SK-N-SH (cell line): ENCODE data around the gene CCDC197. TPM values are rescaled to one million over a fixed set of nuclear protein-coding genes. Genes with fewer than 3 reads are reported as not detected.

Source experiments
- CTCF ChIA-PET: fragments of 300-600, 350-600 bp; formaldehyde crosslinking; extraction: SDS; loops from one replicate; lab custom pipeline; 2021; lab: Yijun Ruan, JAX
- POLR2A ChIA-PET: fragments of 350-600 bp; sonication (Branson Sonifier 250); formaldehyde crosslinking; extraction: SDS; loops from one replicate; lab custom pipeline; 2020; ENCODE audit warnings: antibody characterized with exemption, inconsistent platforms; lab: Yijun Ruan, JAX
- DNase-seq: peaks from one replicate; pipeline ENCODE4 v3.0.0; 2012
- H2AFZ ChIP-seq: fragments of 200-600 bp; sonication (generic); 2 replicates; pipeline ENCODE4 v1.8.1; 2016; ENCODE audit warnings: antibody characterized with exemption, mild to moderate bottlenecking, low read depth
- H3F3A ChIP-seq: fragments of 200-600 bp; sonication (generic); replicated peaks from 2 replicates; pipeline ENCODE3; 2016; ENCODE audit warnings: antibody characterized with exemption, mild to moderate bottlenecking; ENCODE audit not compliant: insufficient read depth
- H3K27ac ChIP-seq, 2 experiments: fragments of 200-500 bp in 1 of 2; fragments of 200-600 bp in 1 of 2; sonication (Bioruptor generic) in 1 of 2; sonication (generic), shearing (Covaris generic) in 1 of 2; 2 replicates each; pipeline versions ENCODE4 v1.5.1 to v1.6.1; 2014 to 2016; ENCODE audit warnings: low read depth in 2 of 2, inconsistent platforms in 1 of 2, low read length in 1 of 2, mild to moderate bottlenecking in 1 of 2, mixed read lengths in 1 of 2
- H3K27me3 ChIP-seq: fragments of 200-600 bp; sonication (generic), shearing (Covaris generic); 2 replicates; pipeline ENCODE4 v1.6.1; 2016; ENCODE audit warnings: mixed run types; ENCODE audit not compliant: insufficient read depth
- H3K36me3 ChIP-seq, 2 experiments: fragments of 200-500 bp in 1 of 2; fragments of 200-600 bp in 1 of 2; sonication (Bioruptor generic) in 1 of 2; sonication (generic) in 1 of 2; replicated peaks in 1 of 2; 2 replicates each; pipeline versions ENCODE3 to v1.5.1; 2014 to 2016; ENCODE audit warnings: low read length in 1 of 2, mild to moderate bottlenecking in 1 of 2; ENCODE audit not compliant: insufficient read depth in 2 of 2, control insufficient read depth in 1 of 2
- H3K4me1 ChIP-seq, 2 experiments: fragments of 200-500 bp in 1 of 2; fragments of 200-600 bp in 1 of 2; sonication (Bioruptor generic) in 1 of 2; sonication (generic), shearing (Covaris generic) in 1 of 2; 2 replicates each; pipeline versions ENCODE4 v1.5.1 to v1.6.1; 2014 to 2016; ENCODE audit warnings: low read depth in 1 of 2, low read length in 1 of 2, mixed run types in 1 of 2; ENCODE audit not compliant: insufficient read depth in 2 of 2, control insufficient read depth in 1 of 2
- H3K4me2 ChIP-seq: fragments of 200-600 bp; sonication (generic), shearing (Covaris generic); 2 replicates; pipeline ENCODE4 v1.6.1; 2017; ENCODE audit warnings: mixed run types
- H3K4me3 ChIP-seq, 2 experiments: fragments of 200-500 bp in 1 of 2; fragments of 200-600 bp in 1 of 2; sonication (Bioruptor generic) in 1 of 2; sonication (generic), shearing (Covaris generic) in 1 of 2; 2 replicates each; pipeline versions ENCODE4 v1.5.1 to v1.8.1; 2014 to 2016; ENCODE audit warnings: low read depth in 2 of 2, inconsistent platforms in 1 of 2, low read length in 1 of 2, mild to moderate bottlenecking in 1 of 2, mixed read lengths in 1 of 2, moderate library complexity in 1 of 2
- H3K79me2 ChIP-seq: fragments of 200-600 bp; sonication (generic); 2 replicates; pipeline ENCODE4 v1.8.1; 2017; ENCODE audit warnings: mild to moderate bottlenecking; ENCODE audit not compliant: insufficient read depth
- H3K9ac ChIP-seq: fragments of 200-600 bp; sonication (generic); 2 replicates; pipeline ENCODE4 v1.6.1; 2017; ENCODE audit warnings: mixed run types
- H3K9me2 ChIP-seq: fragments of 200-600 bp; sonication (generic); 2 replicates; pipeline ENCODE4 v1.6.1; 2017; ENCODE audit warnings: mixed run types
- H3K9me3 ChIP-seq: fragments of 200-600 bp; sonication (generic); 2 replicates; pipeline ENCODE4 v1.6.1; 2017; ENCODE audit warnings: mixed run types, mild to moderate bottlenecking, moderate library complexity
- H4K20me1 ChIP-seq: fragments of 200-600 bp; sonication (generic); 2 replicates; pipeline ENCODE4 v1.6.1; 2017; ENCODE audit warnings: mild to moderate bottlenecking, mixed run types; ENCODE audit not compliant: insufficient read depth
- CHD2 ChIP-seq: fragments of 150-350 bp; IDR thresholded peaks from 2 replicates; pipeline ENCODE4 v1.6.1; 2018; ENCODE audit warnings: low read length; ENCODE audit not compliant: partially characterized antibody
- ELF1 ChIP-seq: IDR thresholded peaks from 2 replicates; pipeline ENCODE4 v1.4.0; 2012
- EP300 ChIP-seq, 2 experiments: IDR thresholded peaks; 2 replicates each; pipeline versions ENCODE4 v1.4.0 to v1.6.1; 2012; ENCODE audit warnings: borderline replicate concordance in 1 of 2, low read depth in 1 of 2, low read length in 1 of 2
- FOXJ3 ChIP-seq: sonication (generic); formaldehyde crosslinking; IDR thresholded peaks from 2 replicates; pipeline ENCODE4 v1.5.1; 2020; ENCODE audit warnings: mild to moderate bottlenecking, missing genetic modification reagents
- GATA2 ChIP-seq: sonication (generic); formaldehyde crosslinking; IDR thresholded peaks from 2 replicates; pipeline ENCODE4 v1.5.0; 2020; ENCODE audit warnings: mild to moderate bottlenecking, missing genetic modification reagents
- MEF2A ChIP-seq: IDR thresholded peaks from 2 replicates; pipeline ENCODE4 v1.4.0; 2012; ENCODE audit warnings: low read depth, borderline replicate concordance
- NFIC ChIP-seq: IDR thresholded peaks from 2 replicates; pipeline ENCODE4 v1.4.0; 2012; ENCODE audit warnings: borderline replicate concordance
- NRF1 ChIP-seq: IDR thresholded peaks from 2 replicates; pipeline ENCODE4 v1.6.1; 2012; ENCODE audit warnings: low read depth, mild to moderate bottlenecking, low read length
- POLR2AphosphoS5 ChIP-seq: IDR thresholded peaks from 2 replicates; pipeline ENCODE4 v1.6.1; 2012; ENCODE audit warnings: low read depth, low read length
- RCOR1 ChIP-seq: fragments of 150-350 bp; IDR thresholded peaks from 2 replicates; pipeline ENCODE4 v1.6.1; 2017; ENCODE audit warnings: antibody characterized with exemption, low read length
- RFX5 ChIP-seq: IDR thresholded peaks from 2 replicates; pipeline ENCODE4 v1.6.1; 2012; ENCODE audit warnings: mild to moderate bottlenecking, improper control_type of control experiment, low read length
- TEAD4 ChIP-seq: IDR thresholded peaks from 2 replicates; pipeline ENCODE4 v1.4.0; 2012; ENCODE audit warnings: mild to moderate bottlenecking, borderline replicate concordance; ENCODE audit not compliant: insufficient read depth
- WGBS: methylation state at CpG from one replicate; pipeline ENCODE4 v1.1.6; 2017; ENCODE audit warnings: low lambda C conversion rate; 5-methylcytosine and 5-hydroxymethylcytosine counted together
- polyA plus RNA-seq, 3 experiments: library from polyadenylated mRNA; depleted of rRNA; stranded (reverse); fragments of >200 nt; gene quantifications; 2 replicates each; pipeline ENCODE4 v1.2.3, GENCODE V29; 2012
- TF ChIP-seq, protein P1 (sequence below): IDR thresholded peaks from 2 replicates; pipeline ENCODE4 v1.6.1; 2012; ENCODE audit warnings: mild to moderate bottlenecking, low read depth, low read length, moderate library complexity
- TF ChIP-seq, protein P2 (sequence below): fragments of 150-350 bp; IDR thresholded peaks from 2 replicates; pipeline ENCODE4 v1.6.1; 2017; ENCODE audit warnings: antibody characterized with exemption, low read length, low read depth, borderline replicate concordance
- TF ChIP-seq, protein P3 (sequence below): fragments of 200-600 bp; sonication (generic); IDR thresholded peaks from 2 replicates; pipeline ENCODE4 v1.6.1; 2017; ENCODE audit warnings: antibody characterized with exemption, mild to moderate bottlenecking, moderate library complexity

Gene CCDC197
- polyA plus RNA-seq, 1 of the 3 experiments (the other 2 are of a cell fraction): not detected

DNA sequence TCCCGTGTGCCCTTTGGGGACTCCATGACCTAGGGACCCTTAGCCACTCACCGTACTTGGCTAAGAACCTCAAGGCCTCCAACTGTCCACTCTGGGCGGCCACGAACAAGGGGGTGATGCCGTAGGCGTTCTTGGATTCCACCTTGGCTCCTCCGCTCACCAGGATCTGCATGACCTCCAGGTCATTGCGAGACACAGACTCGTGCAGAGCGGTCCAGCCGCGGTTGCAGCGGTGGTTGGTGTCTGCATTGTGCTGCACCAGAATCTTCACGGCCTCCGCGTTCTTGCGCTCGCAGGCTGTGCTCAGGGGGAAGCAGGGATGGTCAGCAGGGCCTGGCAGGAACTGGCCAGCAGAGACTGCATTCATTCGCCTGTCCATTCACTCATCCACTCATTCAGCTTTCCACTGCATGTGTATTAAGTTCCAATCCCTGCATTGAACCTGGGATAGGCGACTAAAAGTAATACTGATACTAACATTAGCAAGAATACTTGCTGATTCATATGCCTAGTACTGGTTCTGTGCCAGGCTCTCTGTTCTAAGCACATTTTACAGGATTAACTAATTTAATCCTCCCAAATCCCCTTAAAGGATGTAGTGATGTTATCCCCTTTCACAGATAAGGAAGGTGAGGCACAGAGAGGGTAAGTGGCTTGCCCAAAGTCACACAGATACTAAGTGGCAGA is 46.0 kb upstream of the CCDC197 start:
- H3K4me2 ChIP-seq: no peak overlapping the region
- H3K27ac ChIP-seq: no peak overlapping the region
- no peak for TF ChIP-seq TEAD4
- no peak for TF ChIP-seq GATA2 (CRISPR knock-in tag)
- TF ChIP-seq, protein P1, sequence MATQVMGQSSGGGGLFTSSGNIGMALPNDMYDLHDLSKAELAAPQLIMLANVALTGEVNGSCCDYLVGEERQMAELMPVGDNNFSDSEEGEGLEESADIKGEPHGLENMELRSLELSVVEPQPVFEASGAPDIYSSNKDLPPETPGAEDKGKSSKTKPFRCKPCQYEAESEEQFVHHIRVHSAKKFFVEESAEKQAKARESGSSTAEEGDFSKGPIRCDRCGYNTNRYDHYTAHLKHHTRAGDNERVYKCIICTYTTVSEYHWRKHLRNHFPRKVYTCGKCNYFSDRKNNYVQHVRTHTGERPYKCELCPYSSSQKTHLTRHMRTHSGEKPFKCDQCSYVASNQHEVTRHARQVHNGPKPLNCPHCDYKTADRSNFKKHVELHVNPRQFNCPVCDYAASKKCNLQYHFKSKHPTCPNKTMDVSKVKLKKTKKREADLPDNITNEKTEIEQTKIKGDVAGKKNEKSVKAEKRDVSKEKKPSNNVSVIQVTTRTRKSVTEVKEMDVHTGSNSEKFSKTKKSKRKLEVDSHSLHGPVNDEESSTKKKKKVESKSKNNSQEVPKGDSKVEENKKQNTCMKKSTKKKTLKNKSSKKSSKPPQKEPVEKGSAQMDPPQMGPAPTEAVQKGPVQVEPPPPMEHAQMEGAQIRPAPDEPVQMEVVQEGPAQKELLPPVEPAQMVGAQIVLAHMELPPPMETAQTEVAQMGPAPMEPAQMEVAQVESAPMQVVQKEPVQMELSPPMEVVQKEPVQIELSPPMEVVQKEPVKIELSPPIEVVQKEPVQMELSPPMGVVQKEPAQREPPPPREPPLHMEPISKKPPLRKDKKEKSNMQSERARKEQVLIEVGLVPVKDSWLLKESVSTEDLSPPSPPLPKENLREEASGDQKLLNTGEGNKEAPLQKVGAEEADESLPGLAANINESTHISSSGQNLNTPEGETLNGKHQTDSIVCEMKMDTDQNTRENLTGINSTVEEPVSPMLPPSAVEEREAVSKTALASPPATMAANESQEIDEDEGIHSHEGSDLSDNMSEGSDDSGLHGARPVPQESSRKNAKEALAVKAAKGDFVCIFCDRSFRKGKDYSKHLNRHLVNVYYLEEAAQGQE: no peak
- no peak for TF ChIP-seq RFX5
- TF ChIP-seq NFIC: no peak
- TF ChIP-seq POLR2AphosphoS5: no peak
- TF ChIP-seq MEF2A: no peak
- TF ChIP-seq, protein P2, sequence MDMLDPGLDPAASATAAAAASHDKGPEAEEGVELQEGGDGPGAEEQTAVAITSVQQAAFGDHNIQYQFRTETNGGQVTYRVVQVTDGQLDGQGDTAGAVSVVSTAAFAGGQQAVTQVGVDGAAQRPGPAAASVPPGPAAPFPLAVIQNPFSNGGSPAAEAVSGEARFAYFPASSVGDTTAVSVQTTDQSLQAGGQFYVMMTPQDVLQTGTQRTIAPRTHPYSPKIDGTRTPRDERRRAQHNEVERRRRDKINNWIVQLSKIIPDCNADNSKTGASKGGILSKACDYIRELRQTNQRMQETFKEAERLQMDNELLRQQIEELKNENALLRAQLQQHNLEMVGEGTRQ: no peak
- TF ChIP-seq RCOR1: no peak
- no peak for TF ChIP-seq EP300 (IDR thresholded peaks at IDR 0.05; ENCODE audit: borderline replicate concordance in 1 of 2, low read depth in 1 of 2, low read length in 1 of 2)
- TF ChIP-seq, protein P3, sequence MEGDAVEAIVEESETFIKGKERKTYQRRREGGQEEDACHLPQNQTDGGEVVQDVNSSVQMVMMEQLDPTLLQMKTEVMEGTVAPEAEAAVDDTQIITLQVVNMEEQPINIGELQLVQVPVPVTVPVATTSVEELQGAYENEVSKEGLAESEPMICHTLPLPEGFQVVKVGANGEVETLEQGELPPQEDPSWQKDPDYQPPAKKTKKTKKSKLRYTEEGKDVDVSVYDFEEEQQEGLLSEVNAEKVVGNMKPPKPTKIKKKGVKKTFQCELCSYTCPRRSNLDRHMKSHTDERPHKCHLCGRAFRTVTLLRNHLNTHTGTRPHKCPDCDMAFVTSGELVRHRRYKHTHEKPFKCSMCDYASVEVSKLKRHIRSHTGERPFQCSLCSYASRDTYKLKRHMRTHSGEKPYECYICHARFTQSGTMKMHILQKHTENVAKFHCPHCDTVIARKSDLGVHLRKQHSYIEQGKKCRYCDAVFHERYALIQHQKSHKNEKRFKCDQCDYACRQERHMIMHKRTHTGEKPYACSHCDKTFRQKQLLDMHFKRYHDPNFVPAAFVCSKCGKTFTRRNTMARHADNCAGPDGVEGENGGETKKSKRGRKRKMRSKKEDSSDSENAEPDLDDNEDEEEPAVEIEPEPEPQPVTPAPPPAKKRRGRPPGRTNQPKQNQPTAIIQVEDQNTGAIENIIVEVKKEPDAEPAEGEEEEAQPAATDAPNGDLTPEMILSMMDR: no peak
- TF ChIP-seq ELF1: no peak
- TF ChIP-seq CHD2: no peak
- TF ChIP-seq FOXJ3: no peak
- TF ChIP-seq NRF1: no peak
- no peak overlapping the region for H3K4me3 ChIP-seq
- 93% methylated on average over 14 of the region's 20 CpGs for WGBS
- H3K9me3 ChIP-seq: no peaks in the 10 kb centered on the region
- H3K4me1 ChIP-seq: peaks cover 0 to 6% of the 10 kb centered on the region in 2 experiments; a peak in 1 of 4 replicates
- no peak overlapping the region for H3K9ac ChIP-seq
- ChIA-PET POLR2A (no interaction called here), CTCF (interaction anchor here (1.2 to 6.1 kb wide), 3 partner anchors 13 to 51 kb away, joined by 4 to 75 read pairs (median 4); no protein-coding TSS in a partner anchor)
- no peak for DNase-seq
- H3K36me3 ChIP-seq: no peaks in the 10 kb centered on the region
- H3K79me2 ChIP-seq: no peaks in the 10 kb centered on the region
- no peaks in the 10 kb centered on the region for H4K20me1 ChIP-seq
- no peaks in the 10 kb centered on the region for H3F3A ChIP-seq
- no peaks in the 10 kb centered on the region for H3K27me3 ChIP-seq
- no peaks in the 10 kb centered on the region for H3K9me2 ChIP-seq
- no peak overlapping the region for H2AFZ ChIP-seq
